Testis (tissue), 2 donors: ENCODE results near the gene PAK5.

Experiments
- CTCF ChIP-seq, 3 experiments: fragments of 450-650 bp in 2 of 3; fragments of 200-600 bp in 1 of 3; sonication (generic) in 1 of 3; IDR thresholded peaks; one replicate each; pipeline ENCODE4 v1.5.1; 2016 to 2019; ENCODE audit warnings: antibody characterized with exemption in 3 of 3, mild to moderate bottlenecking in 2 of 3, moderate library complexity in 1 of 3
- POLR2A ChIP-seq: fragments of 450-650 bp; IDR thresholded peaks from one replicate; pipeline ENCODE4 v1.6.1; 2017; ENCODE audit warnings: antibody characterized with exemption, mild to moderate bottlenecking, moderate library complexity

GRCh38 chr20:9742821-9743220 lies 96.1 kb downstream of the PAK5 start:
- TF ChIP-seq POLR2A (no peak), CTCF (IDR thresholded peaks at IDR 0.05) (no peak)
